Neural progenitor cell (in vitro differentiated cells): Measurements from ENCODE around the gene MEGF9. TPM values are rescaled to one million over a fixed set of nuclear protein-coding genes. Genes with fewer than 3 reads are reported as not detected.

ENCODE experiments used
- DNase-seq: peaks from one replicate; pipeline ENCODE4 v3.0.0-alpha.2; 2016; ENCODE audit warnings: low spot score
- H2AFZ ChIP-seq: fragments of 200-600 bp; sonication (generic); replicated peaks from 2 replicates; pipeline ENCODE4 v1.6.1; 2016; ENCODE audit warnings: antibody characterized with exemption
- H3F3A ChIP-seq: fragments of 200-600 bp; sonication (generic); 2 replicates; pipeline ENCODE4 v1.6.1; 2016; ENCODE audit warnings: antibody characterized with exemption, low read depth
- H3K27ac ChIP-seq: fragments of 200-600 bp; sonication (generic); 2 replicates; pipeline ENCODE4 v1.5.1; 2016; ENCODE audit warnings: mild to moderate bottlenecking
- H3K27me3 ChIP-seq: fragments of 200-600 bp; sonication (generic); 2 replicates; pipeline ENCODE4 v1.6.1; 2016; ENCODE audit warnings: mild to moderate bottlenecking, moderate library complexity
- H3K36me3 ChIP-seq: fragments of 200-600 bp; sonication (generic); 2 replicates; pipeline ENCODE4 v1.5.1; 2016
- H3K4me1 ChIP-seq: fragments of 200-600 bp; sonication (generic); 2 replicates; pipeline ENCODE4 v1.6.1; 2016; ENCODE audit warnings: mixed run types
- H3K4me2 ChIP-seq: fragments of 200-600 bp; sonication (generic); 2 replicates; pipeline ENCODE4 v1.6.1; 2016
- H3K4me3 ChIP-seq: fragments of 200-600 bp; sonication (generic); 2 replicates; pipeline ENCODE4 v1.5.1; 2016
- H3K79me2 ChIP-seq: fragments of 200-600 bp; sonication (generic); 2 replicates; pipeline ENCODE4 v1.6.1; 2016; ENCODE audit warnings: low read depth
- H3K9ac ChIP-seq: fragments of 200-600 bp; sonication (generic); 2 replicates; pipeline ENCODE4 v1.6.1; 2016
- H3K9me3 ChIP-seq: fragments of 200-600 bp; sonication (generic); 2 replicates; pipeline ENCODE4 v1.5.1; 2016; ENCODE audit warnings: low read depth
- H4K20me1 ChIP-seq: fragments of 200-600 bp; sonication (generic); 2 replicates; pipeline ENCODE4 v1.6.1; 2016; ENCODE audit warnings: low read depth
- H3K27ac Mint-ChIP-seq: 3 replicates; pipeline ENCODE4 v1.8.0; 2021; ENCODE audit warnings: mixed read lengths
- H3K27me3 Mint-ChIP-seq: 2 replicates; pipeline ENCODE4 v1.8.0; 2022; ENCODE audit warnings: low read depth, mild to moderate bottlenecking, inconsistent platforms, moderate library complexity, mixed read lengths; ENCODE audit not compliant: insufficient read depth
- H3K36me3 Mint-ChIP-seq: 3 replicates; pipeline ENCODE4 v1.8.0; 2021; ENCODE audit warnings: mixed read lengths
- H3K4me1 Mint-ChIP-seq: 3 replicates; pipeline ENCODE4 v1.8.0; 2021; ENCODE audit warnings: mixed read lengths
- H3K4me3 Mint-ChIP-seq: 3 replicates; pipeline ENCODE4 v1.8.0; 2021; ENCODE audit warnings: mild to moderate bottlenecking, moderate library complexity, mixed read lengths
- H3K9me3 Mint-ChIP-seq: 3 replicates; pipeline ENCODE4 v1.8.0; 2020; ENCODE audit warnings: mixed read lengths
- CTCF ChIP-seq: fragments of 200-600 bp; sonication (generic); IDR thresholded peaks from 2 replicates; pipeline ENCODE4 v1.5.1; 2017; ENCODE audit warnings: antibody characterized with exemption, mild to moderate bottlenecking
- EZH2 ChIP-seq: fragments of 200-600 bp; sonication (generic); IDR thresholded peaks from 2 replicates; pipeline ENCODE4 v1.6.1; 2017; ENCODE audit warnings: antibody characterized with exemption, mild to moderate bottlenecking, moderate library complexity
- EZH2phosphoT487 ChIP-seq: fragments of 200-600 bp; sonication (generic); IDR thresholded peaks from 2 replicates; pipeline ENCODE4 v1.6.1; 2017; ENCODE audit warnings: antibody characterized with exemption
- total RNA-seq: library from RNA; depleted of rRNA; stranded (reverse); fragments of >200 nt; gene quantifications from 2 replicates; pipeline ENCODE4 v1.2.3, GENCODE V29; 2015; ENCODE audit warnings: low replicate concordance

Gene MEGF9
- total RNA-seq, 1 donor from 2014 or later: 6.2 TPM

GRCh38 chr9:120593955-120594277, 120.4 kb downstream of the MEGF9 start:
- Histone ChIP-seq H3K4me2 (no peak overlapping the region), H3K27ac (no peak overlapping the region)

GRCh38 chr9:120593250-120593954, 120.9 kb downstream of the MEGF9 start:
- Histone ChIP-seq H3K4me2 (no peak overlapping the region), H3K9ac (no peak overlapping the region), H3K79me2 (no peaks in the 10 kb centered on the region), H2AFZ (no peak overlapping the region), H4K20me1 (no peaks in the 10 kb centered on the region), H3K36me3 (no peaks in the 10 kb centered on the region), H3F3A (no peaks in the 10 kb centered on the region), H3K4me1 (no peaks in the 10 kb centered on the region), H3K4me3 (no peak overlapping the region), H3K27ac (no peak overlapping the region), H3K27me3 (no peaks in the 10 kb centered on the region), H3K9me3 (no peaks in the 10 kb centered on the region)
- no peak overlapping the region for H3K4me3 Mint-ChIP-seq
- no peak for DNase-seq
- H3K36me3 Mint-ChIP-seq: no peaks in the 10 kb centered on the region
- TF ChIP-seq CTCF: no peak
- no peak for TF ChIP-seq EZH2
- no peak for TF ChIP-seq EZH2phosphoT487
- H3K27me3 Mint-ChIP-seq: no peaks in the 10 kb centered on the region
- H3K9me3 Mint-ChIP-seq: no peaks in the 10 kb centered on the region
- no peak overlapping the region for H3K27ac Mint-ChIP-seq
- H3K4me1 Mint-ChIP-seq: no peaks in the 10 kb centered on the region

More at GRCh38 chr9:120593955-120594277, 120.4 kb downstream of the MEGF9 start:
- Histone ChIP-seq H3K4me1 (no peaks in the 10 kb centered on the region), H3F3A (no peaks in the 10 kb centered on the region), H2AFZ (no peak overlapping the region), H3K36me3 (no peaks in the 10 kb centered on the region), H3K9me3 (no peaks in the 10 kb centered on the region), H3K9ac (no peak overlapping the region), H3K79me2 (no peaks in the 10 kb centered on the region), H3K27me3 (no peaks in the 10 kb centered on the region), H3K4me3 (no peak overlapping the region), H4K20me1 (no peaks in the 10 kb centered on the region)
- no peaks in the 10 kb centered on the region for H3K4me1 Mint-ChIP-seq
- H3K4me3 Mint-ChIP-seq: no peak overlapping the region
- no peaks in the 10 kb centered on the region for H3K9me3 Mint-ChIP-seq
- H3K27me3 Mint-ChIP-seq: no peaks in the 10 kb centered on the region
- no peaks in the 10 kb centered on the region for H3K36me3 Mint-ChIP-seq
- TF ChIP-seq CTCF (no peak), EZH2 (no peak), EZH2phosphoT487 (no peak)
- no peak for DNase-seq
- H3K27ac Mint-ChIP-seq: no peak overlapping the region

- H3K4me2 ChIP-seq: no peak overlapping the region
- H3K36me3 ChIP-seq: no peaks in the 10 kb centered on the region
- H4K20me1 ChIP-seq: no peaks in the 10 kb centered on the region
- Mint-ChIP-seq H3K27me3 (no peaks in the 10 kb centered on the region), H3K4me1 (peaks cover 4% of the 10 kb centered on the region), H3K9me3 (no peaks in the 10 kb centered on the region), H3K36me3 (no peaks in the 10 kb centered on the region), H3K4me3 (no peak overlapping the region), H3K27ac (no peak overlapping the region)
- no peak overlapping the region for H2AFZ ChIP-seq
- H3K27ac ChIP-seq: no peak overlapping the region
- no peak overlapping the region for H3K9ac ChIP-seq
- H3K9me3 ChIP-seq: no peaks in the 10 kb centered on the region
- H3K27me3 ChIP-seq: no peaks in the 10 kb centered on the region
- TF ChIP-seq EZH2phosphoT487 (no peak), CTCF (no peak), EZH2 (no peak)
- H3K79me2 ChIP-seq: no peaks in the 10 kb centered on the region
- no peaks in the 10 kb centered on the region for H3F3A ChIP-seq
- H3K4me1 ChIP-seq: no peaks in the 10 kb centered on the region
- DNase-seq: no peak
- H3K4me3 ChIP-seq: no peak overlapping the region
Measured at GRCh38 chr9:120592210-120592609, 122.1 kb downstream of the MEGF9 start.
